Caco-2 (cell line): Measurements from ENCODE around the gene FAM3A. TPM values are rescaled to one million over a fixed set of nuclear protein-coding genes. Genes with fewer than 3 reads are reported as not detected.

ENCODE experiments used
- BruUV-seq: library from RNA; stranded (reverse); fragments of 400-500 nt; replicated peaks from 2 replicates; lab custom pipeline; 2021; lab: Mats Ljungman, UMichigan
- CTCF ChIA-PET: fragments of 300-600 bp; sonication (Branson Sonifier 250); formaldehyde crosslinking; loops from one replicate; lab custom pipeline; 2022; ENCODE audit warnings: antibody characterized with exemption; lab: Charles Lee
- POLR2A ChIA-PET: fragments of 300-600 bp; sonication (Branson Sonifier 250); formaldehyde crosslinking; loops from one replicate; lab custom pipeline; 2022; ENCODE audit warnings: antibody characterized with exemption; lab: Charles Lee
- DNase-seq, 2 experiments: peaks; one replicate each; pipeline versions ENCODE4 v3.0.0 to v3.0.0-alpha.2; 2020 to 2022
- H3K27me3 ChIP-seq: replicated peaks from 2 replicates; pipeline ENCODE4 v1.6.0; 2011; ENCODE audit warnings: low read length; ENCODE audit not compliant: control insufficient read depth, insufficient read depth
- H3K36me3 ChIP-seq: 2 replicates; pipeline ENCODE4 v1.5.1; 2011; ENCODE audit warnings: low read length; ENCODE audit not compliant: control insufficient read depth, insufficient read depth
- H3K4me1 ChIP-seq: fragments of 250-450 bp; sonication (Bioruptor Pico); 2 replicates; pipeline ENCODE4 v1.5.1; 2020; ENCODE audit warnings: mild to moderate bottlenecking
- H3K4me3 ChIP-seq: 2 replicates; pipeline ENCODE4 v1.5.1; 2011; ENCODE audit warnings: low read depth, mild to moderate bottlenecking, control low read depth, low read length
- H3K9me3 ChIP-seq: fragments of 250-450 bp; sonication (Bioruptor Pico); 2 replicates; pipeline ENCODE4 v1.5.1; 2020; ENCODE audit warnings: mild to moderate bottlenecking, moderate library complexity
- H3K27ac Mint-ChIP-seq: one replicate; pipeline ENCODE4 v1.8.0; 2022; ENCODE audit warnings: mixed read lengths; ENCODE audit not compliant: unreplicated experiment
- H3K27me3 Mint-ChIP-seq: one replicate; pipeline ENCODE4 v1.8.0; 2022; ENCODE audit warnings: mixed read lengths; ENCODE audit not compliant: insufficient read depth, unreplicated experiment
- H3K36me3 Mint-ChIP-seq: one replicate; pipeline ENCODE4 v1.8.0; 2022; ENCODE audit warnings: mild to moderate bottlenecking, mixed read lengths; ENCODE audit not compliant: insufficient read depth, unreplicated experiment
- H3K4me1 Mint-ChIP-seq: one replicate; pipeline ENCODE4 v1.8.0; 2022; ENCODE audit warnings: low read depth, mixed read lengths; ENCODE audit not compliant: unreplicated experiment
- H3K4me3 Mint-ChIP-seq: one replicate; pipeline ENCODE4 v1.8.0; 2022; ENCODE audit warnings: mild to moderate bottlenecking, moderate library complexity, mixed read lengths; ENCODE audit not compliant: unreplicated experiment
- H3K9me3 Mint-ChIP-seq: one replicate; pipeline ENCODE4 v1.8.0; 2022; ENCODE audit warnings: mixed read lengths; ENCODE audit not compliant: unreplicated experiment
- intact Hi-C: fragments of 100-400 bp; cut with micrococcal nuclease; formaldehyde crosslinking; loops from one replicate; pipeline ENCODE4 v1.10.0; 2022; ENCODE audit not compliant: unreplicated experiment
- total RNA-seq: library from RNA; stranded (reverse); gene quantifications from 2 replicates; pipeline ENCODE4 v1.2.3, GENCODE V29; 2022
- TF ChIP-seq, protein P1 (sequence below), 2 experiments: fragments of 200-600 bp in 1 of 2; IDR thresholded peaks; 1 replicate in 1 of 2; 2 replicates in 1 of 2; pipeline versions ENCODE4 v1.5.1 to v1.8.0; 2011 to 2022; ENCODE audit warnings: antibody characterized with exemption in 1 of 2, control low read depth in 1 of 2, inconsistent platforms in 1 of 2, low read depth in 1 of 2, low read length in 1 of 2, mild to moderate bottlenecking in 1 of 2, moderate library complexity in 1 of 2; ENCODE audit not compliant: insufficient read depth in 1 of 2, severe bottlenecking in 1 of 2, unreplicated experiment in 1 of 2

The FAM3A gene
- total RNA-seq, 1 experiment from 2014 or later = 27.3 TPM

DNA sequence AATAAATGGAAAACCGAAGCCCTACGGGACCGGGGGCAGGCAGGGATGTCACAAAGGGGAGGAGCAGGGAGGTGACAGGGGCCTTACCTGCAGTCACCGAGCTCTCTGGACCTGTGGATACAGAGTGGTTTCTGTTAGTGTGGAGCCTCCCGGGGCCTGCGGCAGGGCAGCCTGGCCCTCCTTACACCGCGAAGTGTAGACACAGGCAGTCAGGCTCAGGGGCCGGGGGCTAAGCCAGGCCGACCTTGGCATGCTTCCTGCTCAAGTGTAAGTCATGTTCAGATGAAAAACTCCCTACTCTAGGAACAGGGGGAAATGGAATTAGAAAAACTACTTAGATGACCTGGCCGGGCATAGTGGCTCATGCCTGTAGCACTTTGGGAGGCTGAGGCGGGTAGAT is 4.3 kb downstream of the FAM3A start:
- Histone ChIP-seq H3K9me3 (no peaks in the 10 kb centered on the region), H3K4me1 (no peaks in the 10 kb centered on the region), H3K4me3 (no peak overlapping the region), H3K27me3 (no peaks in the 10 kb centered on the region), H3K36me3 (no peaks in the 10 kb centered on the region)
- CTCF ChIA-PET = no interaction called here
- POLR2A ChIA-PET = no interaction called here
- intact Hi-C loops = no loop called here
- H3K27me3 Mint-ChIP-seq = no peaks in the 10 kb centered on the region
- H3K4me3 Mint-ChIP-seq = no peak overlapping the region
- no peak overlapping the region for H3K27ac Mint-ChIP-seq
- no peaks in the 10 kb centered on the region for H3K4me1 Mint-ChIP-seq
- no peaks in the 10 kb centered on the region for H3K9me3 Mint-ChIP-seq
- peaks cover 10% of the 10 kb centered on the region for H3K36me3 Mint-ChIP-seq
- DNase-seq = no peak
- TF ChIP-seq, protein P1, sequence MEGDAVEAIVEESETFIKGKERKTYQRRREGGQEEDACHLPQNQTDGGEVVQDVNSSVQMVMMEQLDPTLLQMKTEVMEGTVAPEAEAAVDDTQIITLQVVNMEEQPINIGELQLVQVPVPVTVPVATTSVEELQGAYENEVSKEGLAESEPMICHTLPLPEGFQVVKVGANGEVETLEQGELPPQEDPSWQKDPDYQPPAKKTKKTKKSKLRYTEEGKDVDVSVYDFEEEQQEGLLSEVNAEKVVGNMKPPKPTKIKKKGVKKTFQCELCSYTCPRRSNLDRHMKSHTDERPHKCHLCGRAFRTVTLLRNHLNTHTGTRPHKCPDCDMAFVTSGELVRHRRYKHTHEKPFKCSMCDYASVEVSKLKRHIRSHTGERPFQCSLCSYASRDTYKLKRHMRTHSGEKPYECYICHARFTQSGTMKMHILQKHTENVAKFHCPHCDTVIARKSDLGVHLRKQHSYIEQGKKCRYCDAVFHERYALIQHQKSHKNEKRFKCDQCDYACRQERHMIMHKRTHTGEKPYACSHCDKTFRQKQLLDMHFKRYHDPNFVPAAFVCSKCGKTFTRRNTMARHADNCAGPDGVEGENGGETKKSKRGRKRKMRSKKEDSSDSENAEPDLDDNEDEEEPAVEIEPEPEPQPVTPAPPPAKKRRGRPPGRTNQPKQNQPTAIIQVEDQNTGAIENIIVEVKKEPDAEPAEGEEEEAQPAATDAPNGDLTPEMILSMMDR (IDR thresholded peaks at IDR 0.05; ENCODE audit: insufficient read depth in 1 of 2, low read depth in 1 of 2, low read length in 1 of 2, severe bottlenecking in 1 of 2, unreplicated experiment in 1 of 2) = no peak
- no TSS peak for BruUV-seq

DNA sequence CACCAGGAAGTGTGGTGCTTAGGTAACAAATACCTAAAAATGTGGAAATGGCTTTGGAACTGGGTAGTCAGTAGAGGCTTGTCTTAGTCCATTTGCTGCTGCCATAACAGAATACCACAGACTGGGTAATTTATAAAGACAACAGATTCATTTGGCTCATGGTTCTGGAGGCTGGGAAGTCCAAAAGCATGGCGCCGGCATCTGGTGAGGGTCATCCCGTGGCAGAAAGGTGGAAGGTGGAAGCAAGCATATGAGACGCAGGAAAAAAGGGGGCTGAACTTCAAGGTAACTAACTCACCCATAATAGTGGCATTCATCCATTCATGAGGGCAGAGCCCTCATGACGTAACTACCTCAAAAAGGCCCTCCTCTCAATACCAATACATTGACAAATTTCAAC is 6.6 kb downstream of the FAM3A start:
- Mint-ChIP-seq H3K4me3 (no peak overlapping the region), H3K27me3 (no peaks in the 10 kb centered on the region), H3K36me3 (peaks cover 5% of the 10 kb centered on the region), H3K27ac (no peak overlapping the region), H3K9me3 (no peaks in the 10 kb centered on the region), H3K4me1 (no peaks in the 10 kb centered on the region)
- intact Hi-C loops = no loop called here
- no peak overlapping the region for H3K4me3 ChIP-seq
- no peaks in the 10 kb centered on the region for H3K36me3 ChIP-seq
- TF ChIP-seq, protein P1 (IDR thresholded peaks at IDR 0.05; ENCODE audit: insufficient read depth in 1 of 2, low read depth in 1 of 2, low read length in 1 of 2, severe bottlenecking in 1 of 2, unreplicated experiment in 1 of 2) = no peak
- DNase-seq = no peak
- H3K4me1 ChIP-seq = no peaks in the 10 kb centered on the region
- ChIA-PET POLR2A (no interaction called here), CTCF (no interaction called here)
- no peaks in the 10 kb centered on the region for H3K27me3 ChIP-seq
- no TSS peak for BruUV-seq
- H3K9me3 ChIP-seq = no peaks in the 10 kb centered on the region

DNA sequence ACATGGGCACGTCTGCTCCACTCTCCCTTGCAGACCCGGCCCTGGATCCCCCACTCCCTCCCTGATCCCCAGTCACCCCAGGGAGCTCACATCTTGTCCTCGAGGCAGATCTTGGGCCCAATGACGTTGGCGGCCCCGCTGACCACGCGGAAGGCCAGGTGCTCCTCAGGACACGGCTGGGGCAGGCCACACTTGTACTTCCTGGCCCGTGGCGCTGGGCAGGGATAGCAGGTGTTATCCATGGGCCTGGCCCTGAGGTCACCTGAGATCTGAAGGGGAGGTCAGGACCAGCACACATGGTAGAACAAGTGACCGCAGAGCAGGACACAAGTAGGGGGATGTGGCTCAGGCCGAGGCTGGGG is 7.7 kb downstream of the FAM3A start:
- no peaks in the 10 kb centered on the region for H3K9me3 ChIP-seq
- no peaks in the 10 kb centered on the region for H3K27me3 ChIP-seq
- no peak for DNase-seq
- H3K4me1 Mint-ChIP-seq = no peaks in the 10 kb centered on the region
- H3K4me3 ChIP-seq = no peak overlapping the region
- H3K27ac Mint-ChIP-seq = no peak overlapping the region
- no peak overlapping the region for H3K4me3 Mint-ChIP-seq
- H3K9me3 Mint-ChIP-seq = no peaks in the 10 kb centered on the region
- H3K4me1 ChIP-seq = no peaks in the 10 kb centered on the region
- BruUV-seq = no TSS peak
- H3K36me3 ChIP-seq = no peaks in the 10 kb centered on the region
- H3K27me3 Mint-ChIP-seq = no peaks in the 10 kb centered on the region
- intact Hi-C loops = no loop called here
- H3K36me3 Mint-ChIP-seq = peaks cover 5% of the 10 kb centered on the region
- ChIA-PET POLR2A (no interaction called here), CTCF (no interaction called here)
- TF ChIP-seq, protein P1 (IDR thresholded peaks at IDR 0.05; ENCODE audit: insufficient read depth in 1 of 2, low read depth in 1 of 2, low read length in 1 of 2, severe bottlenecking in 1 of 2, unreplicated experiment in 1 of 2) = no peak
